KBM-7 (cell line): ENCODE measurements around the gene SPDYE1.
"Not testable (repeated sequence)": the region's sequence is repeated elsewhere in the genome, so short reads cannot be mapped to it uniquely, and the experiment has no call there.

Experiments used
- DNase-seq: peaks from one replicate; pipeline ENCODE4 v3.0.0-alpha.2; 2015
- in situ Hi-C: fragments of 300-500 bp; cut with MboI; formaldehyde crosslinking; loops from 2 replicates; pipeline ENCODE4 v1.14.3; 2020; ENCODE audit warnings: low sequenced_read_pairs, low pct_unique_long_range_greater_than_20kb, mixed read lengths

Gene SPDYE1, protein sequence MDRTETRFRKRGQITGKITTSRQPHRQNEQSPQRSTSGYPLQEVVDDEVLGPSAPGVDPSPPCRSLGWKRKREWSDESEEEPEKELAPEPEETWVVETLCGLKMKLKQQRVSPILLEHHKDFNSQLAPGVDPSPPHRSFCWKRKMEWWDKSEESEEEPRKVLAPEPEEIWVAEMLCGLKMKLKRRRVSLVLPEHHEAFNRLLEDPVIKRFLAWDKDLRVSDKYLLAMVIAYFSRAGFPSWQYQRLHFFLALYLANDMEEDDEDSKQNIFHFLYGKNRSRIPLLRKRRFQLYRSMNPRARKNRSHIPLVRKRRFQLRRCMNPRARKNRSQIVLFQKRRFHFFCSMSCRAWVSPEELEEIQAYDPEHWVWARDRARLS

GRCh38 chr7:43997532-43997931, at the start of gene SPDYE1:
SPDYE1 (plus strand) TSS chr7:43997897; CDS start chr7:43999950, 2,053 bp downstream.
- DNase-seq, in situ Hi-C loops: not testable (repeated sequence)

- in situ Hi-C loops = no loop called here
- DNase-seq = no peak
Measured at GRCh38 chr7:43952028-43952427, 45.7 kb upstream of the SPDYE1 start.

GRCh38 chr7:43953071-43953470, 44.6 kb upstream of the SPDYE1 start:
- DNase-seq = no peak
- in situ Hi-C loops = no loop called here

- in situ Hi-C loops = no loop called here
- DNase-seq = peak; percentile 53
Measured at GRCh38 chr7:43954524-43955228, 43.0 kb upstream of the SPDYE1 start.

DNA sequence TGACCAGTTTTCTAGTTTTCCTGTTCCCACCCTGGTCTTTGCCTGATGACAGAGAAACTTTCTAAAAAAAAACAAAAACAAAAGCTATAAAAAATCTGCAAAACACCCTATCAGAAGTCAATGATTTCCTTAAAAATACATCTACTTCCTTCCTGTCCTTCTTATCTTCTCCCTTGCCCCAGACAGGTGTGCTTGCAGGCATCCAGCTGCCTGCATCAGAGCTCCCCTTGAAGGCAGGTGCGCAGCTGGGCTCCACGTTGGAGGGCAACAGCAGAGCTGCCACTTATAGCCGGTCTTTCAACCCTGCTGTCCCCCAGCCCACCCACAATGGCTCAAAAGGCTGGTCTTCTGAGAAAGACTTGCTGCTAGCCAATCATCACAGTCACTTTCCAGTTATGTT, 41.7 kb upstream of the SPDYE1 start:
- in situ Hi-C loops = no loop called here
- DNase-seq = no peak

DNA sequence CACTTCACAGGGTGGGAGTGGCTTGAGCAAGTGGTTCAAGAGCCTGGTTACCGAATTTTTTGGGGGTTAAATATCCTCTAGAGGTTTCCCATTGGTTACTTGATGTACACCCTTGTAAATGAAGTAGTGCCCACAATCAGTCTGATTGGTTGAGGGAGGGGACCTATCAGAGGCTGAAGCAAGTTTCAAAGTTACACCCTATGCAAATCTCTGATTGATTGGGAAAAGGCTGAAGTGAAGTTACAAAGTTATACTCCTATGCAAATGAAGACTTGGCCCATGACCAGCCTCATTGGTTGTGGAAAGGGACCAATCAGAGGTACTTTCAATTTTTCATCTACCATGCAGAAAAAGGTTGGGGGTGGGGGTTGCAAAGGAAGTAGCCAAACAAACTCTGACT, 36.8 kb upstream of the SPDYE1 start:
- DNase-seq = no peak
- in situ Hi-C loops = no loop called here

GRCh38 chr7:43966392-43966791, 31.3 kb upstream of the SPDYE1 start:
- in situ Hi-C loops, DNase-seq: not testable (repeated sequence)

DNA sequence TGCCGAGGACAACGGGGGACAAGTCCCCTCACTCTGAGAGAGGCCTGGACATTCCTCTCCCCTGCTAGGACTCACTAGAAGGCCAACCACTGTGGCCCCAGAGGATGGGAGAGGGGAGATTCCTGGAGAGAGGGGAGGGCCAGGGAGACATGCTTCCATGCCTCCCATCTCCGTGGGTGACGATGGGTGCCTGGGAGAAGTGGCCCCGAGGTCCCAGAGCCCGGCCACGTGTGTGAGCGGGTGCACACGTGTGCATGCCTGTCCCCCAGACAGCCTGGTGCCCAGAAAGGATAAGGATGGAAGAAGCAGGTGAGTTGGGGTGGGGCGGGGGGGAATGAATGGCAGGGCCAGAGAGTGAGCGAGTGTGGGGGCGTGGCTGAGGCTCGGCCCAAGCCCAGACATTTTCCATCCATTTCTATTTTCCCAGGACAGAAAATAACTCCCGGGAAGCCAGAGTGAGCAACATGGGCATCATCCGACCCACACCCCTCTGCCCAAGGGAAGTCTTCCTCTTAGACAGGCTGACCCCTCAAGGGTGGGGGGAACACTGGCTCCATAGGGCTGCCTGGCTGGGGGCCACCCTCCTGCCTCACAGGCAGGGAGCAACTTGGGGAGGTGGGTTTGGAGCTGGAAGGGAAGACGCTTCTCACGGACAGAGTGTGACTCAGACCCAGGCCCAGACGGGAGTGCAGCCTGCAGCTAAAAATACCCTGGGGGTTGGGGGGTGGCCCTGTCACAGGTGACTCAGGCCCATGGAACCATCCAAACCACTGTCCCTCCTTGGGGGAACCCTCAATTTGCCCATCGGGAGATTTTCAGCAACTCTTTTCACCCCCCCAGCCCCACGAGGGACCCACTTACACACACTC, 29.3 kb upstream of the SPDYE1 start:
- in situ Hi-C loops = not testable (repeated sequence)

DNA sequence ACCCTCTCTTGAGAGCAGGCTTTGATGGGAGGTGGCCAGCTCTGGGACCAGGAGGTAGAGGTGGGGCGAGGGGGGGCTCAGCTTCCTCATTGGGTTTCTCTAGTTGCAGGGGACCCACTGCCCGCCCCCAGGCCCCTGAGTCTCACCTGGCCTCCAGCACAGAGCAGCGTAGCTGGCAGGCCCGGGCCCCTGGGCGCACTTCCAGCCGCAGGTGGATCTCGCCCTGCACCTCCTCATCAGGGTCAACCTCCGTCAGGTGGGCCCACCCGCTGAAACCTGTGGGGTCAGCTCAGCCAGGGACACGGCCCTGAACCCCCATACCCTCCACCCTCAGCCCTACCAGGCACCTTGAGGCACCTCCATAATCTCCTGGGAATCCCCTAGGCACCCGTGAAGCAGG, 28.1 kb upstream of the SPDYE1 start:
- in situ Hi-C loops, DNase-seq: not testable (repeated sequence)

More for the DNA sequence above, 29.3 kb upstream of the SPDYE1 start:
- not testable (repeated sequence) for DNase-seq

GRCh38 chr7:43970698-43971097, 27.0 kb upstream of the SPDYE1 start:
- DNase-seq, in situ Hi-C loops: not testable (repeated sequence)

GRCh38 chr7:43974033-43974573, 23.6 kb upstream of the SPDYE1 start:
- DNase-seq, in situ Hi-C loops: not testable (repeated sequence)

GRCh38 chr7:43974725-43975482, 22.8 kb upstream of the SPDYE1 start:
- DNase-seq, in situ Hi-C loops: not testable (repeated sequence)

- no peak for DNase-seq
- in situ Hi-C loops = no loop called here
Measured at GRCh38 chr7:43977525-43977924, 20.2 kb upstream of the SPDYE1 start.

DNA sequence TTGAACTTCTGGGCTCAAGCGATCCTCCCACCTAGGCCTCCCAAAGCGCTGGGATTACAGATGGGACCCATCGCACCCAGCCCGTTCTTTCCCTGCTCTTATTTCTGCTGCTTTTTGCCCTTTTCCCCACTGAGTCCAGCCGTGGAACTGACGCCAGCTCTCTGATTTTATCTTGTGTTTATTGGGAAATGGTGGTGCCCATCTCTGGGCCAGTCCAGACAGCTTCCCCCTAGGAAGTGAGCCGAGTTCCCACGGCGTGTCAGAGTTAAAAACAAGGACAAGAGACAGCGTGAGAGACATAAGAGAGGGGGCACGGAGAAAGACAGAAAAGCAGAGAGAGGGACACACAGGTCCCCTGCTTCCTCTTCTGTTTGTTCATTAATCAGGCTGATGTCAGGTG, 19.6 kb upstream of the SPDYE1 start:
- in situ Hi-C loops, DNase-seq: not testable (repeated sequence)

DNA sequence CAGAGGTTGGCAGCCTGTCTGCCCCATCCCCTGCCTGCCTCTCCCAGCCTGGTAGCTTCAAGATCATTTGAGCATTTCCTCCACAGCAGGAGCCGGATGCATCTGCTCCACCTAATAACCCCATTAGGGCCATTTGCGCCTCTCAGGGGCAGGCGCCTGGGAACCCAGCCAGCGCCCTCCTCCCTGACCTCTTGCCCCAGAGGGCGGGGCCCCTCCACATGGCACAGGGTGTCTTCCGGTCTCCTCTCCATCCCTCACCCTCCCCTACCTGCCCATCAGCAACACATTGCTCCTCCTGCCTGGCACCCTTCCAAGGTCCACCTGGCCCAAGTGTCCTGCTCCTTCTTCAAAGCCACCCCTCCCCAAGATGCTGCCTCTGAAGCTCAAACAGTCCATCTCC, 14.8 kb upstream of the SPDYE1 start:
- DNase-seq, in situ Hi-C loops: not testable (repeated sequence)

DNA sequence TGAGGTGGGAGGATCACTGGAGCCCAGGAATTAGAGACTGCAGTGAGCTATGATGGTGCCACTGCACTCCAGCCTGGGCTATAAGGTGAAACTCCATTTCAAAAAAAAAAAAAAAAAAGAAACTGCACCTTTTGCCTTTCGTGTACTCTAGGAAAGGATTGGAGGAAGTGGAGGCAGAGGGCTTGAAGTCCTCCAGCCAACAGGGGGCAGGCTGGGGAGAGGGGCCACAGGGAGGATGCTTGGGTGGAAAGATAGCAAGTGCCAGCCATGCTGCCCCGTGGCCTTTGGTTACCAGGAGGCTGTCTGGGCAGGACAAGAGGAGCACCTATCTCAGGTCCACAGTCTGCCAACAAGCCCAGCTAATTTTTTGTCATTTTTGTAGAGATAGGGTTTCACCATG, 14.0 kb upstream of the SPDYE1 start:
- in situ Hi-C loops, DNase-seq: not testable (repeated sequence)

- peak; percentile 83 for DNase-seq
- in situ Hi-C loops = not testable (repeated sequence)
Measured at GRCh38 chr7:43985904-43986864, 11.5 kb upstream of the SPDYE1 start.
